Measurements from ENCODE around the gene PNMA6F. TPM values are rescaled to one million over a fixed set of nuclear protein-coding genes. Genes with fewer than 3 reads are reported as not detected.

PNMA6F gene
- not detected in 5 replicates for total RNA-seq (2022; extraction: Qiagen RNA extraction; ENCODE audit: low read depth)

DNA sequence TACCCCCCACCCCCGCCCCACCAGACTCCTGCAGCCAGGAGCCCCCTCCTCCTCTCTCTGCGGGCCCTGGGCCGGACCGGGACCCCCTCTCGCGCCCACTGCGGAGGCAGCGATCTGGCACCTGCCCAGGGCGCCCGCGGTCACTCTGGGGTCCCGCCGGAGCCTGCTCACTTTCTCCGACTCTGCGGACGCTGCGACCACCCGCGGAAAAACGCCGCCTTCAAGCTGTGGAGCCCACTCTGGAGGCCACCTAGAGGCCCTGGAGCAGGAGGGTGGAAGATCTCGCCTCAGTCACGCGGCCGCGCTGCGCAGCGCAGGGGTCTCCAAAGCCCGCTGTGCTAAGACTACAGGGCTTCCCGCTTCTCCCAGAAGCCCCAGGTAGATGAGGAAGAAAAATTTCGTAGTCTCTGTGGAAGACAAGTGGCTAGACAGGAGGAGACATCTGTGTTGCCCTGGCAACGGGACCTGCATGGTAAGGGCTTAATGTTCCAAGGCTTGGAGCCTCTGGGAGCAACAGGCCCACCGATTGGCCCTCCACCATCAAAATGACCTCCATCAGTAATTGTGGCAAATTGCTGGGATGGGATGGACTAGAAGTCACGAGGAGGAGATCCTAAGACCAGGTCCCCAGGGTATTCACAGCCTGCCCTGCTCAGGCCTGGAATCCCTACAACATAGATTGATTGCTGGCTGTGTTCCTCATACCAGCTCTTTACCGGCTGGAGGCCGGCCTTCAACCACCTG, at the start of gene PNMA6F:
TSS of gene PNMA6F (minus strand) at position 387 of the 744 bp plus-strand sequence. CDS start 1,093 bp downstream, outside the sequence.

DNA sequence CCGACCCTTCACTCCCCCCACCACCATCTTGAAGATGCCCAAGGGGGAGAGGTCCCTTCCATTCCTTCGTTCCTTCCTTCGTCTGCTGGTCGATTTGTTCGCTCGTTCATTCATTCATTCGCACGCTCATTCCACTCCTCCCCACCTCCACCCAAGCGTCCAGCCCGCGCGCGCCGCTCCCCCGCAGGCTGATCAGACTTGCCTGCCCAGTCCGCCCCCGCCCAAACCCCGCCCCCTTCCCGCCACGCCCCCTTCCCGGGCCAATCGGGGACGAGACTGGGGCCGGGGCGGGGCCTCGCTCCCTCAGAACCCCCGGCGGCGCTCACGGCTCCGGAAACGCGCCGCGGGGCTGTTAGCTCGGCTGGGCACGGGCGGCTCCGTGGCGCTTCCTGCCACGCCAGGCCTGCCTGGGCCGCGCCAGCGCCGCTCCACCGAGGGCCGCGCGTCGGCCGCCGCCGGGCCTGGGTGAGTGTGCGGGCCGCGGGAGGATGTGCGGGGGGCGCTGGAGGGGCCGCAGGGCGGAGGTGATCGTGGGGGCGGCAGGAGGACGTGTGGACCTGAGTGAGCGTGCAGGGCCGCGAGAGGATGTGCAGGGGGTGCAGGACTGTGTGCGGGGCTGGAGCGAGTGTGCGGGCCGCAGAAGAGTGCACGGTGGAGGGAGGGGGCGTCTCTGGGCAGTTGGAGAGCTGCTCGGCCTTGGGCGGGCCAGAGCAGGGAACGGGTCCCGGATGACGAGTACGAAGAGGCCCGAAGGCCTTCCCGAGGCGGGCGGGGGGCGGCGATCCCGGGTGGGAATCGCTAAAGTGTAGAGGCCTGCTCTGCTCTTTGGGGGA, 12.5 kb upstream of the PNMA6F start, which contains the start of gene ZNF275:
TSS of gene ZNF275 (plus strand) at position 333 of the 833 bp plus-strand sequence. CDS start 2,527 bp downstream, outside the sequence.

Other genes with a start within 250 kb of the PNMA6F start
- 3.1 to 5.0 TPM (median 4.8 TPM) in 5 replicates for gene PNMA6A, start 249.3 kb downstream of the PNMA6F start, total RNA-seq (2022; extraction: Qiagen RNA extraction; ENCODE audit: low read depth)
- gene MAGEA1, start 142.5 kb downstream of the PNMA6F start, total RNA-seq (2022; extraction: Qiagen RNA extraction; ENCODE audit: low read depth) = 0.08 to 0.17 TPM (median 0.14 TPM) in 5 replicates
- gene ZNF275, start 12.4 kb upstream of the PNMA6F start, total RNA-seq (2022; extraction: Qiagen RNA extraction; ENCODE audit: low read depth) = 4.6 to 5.8 TPM (median 5.5 TPM) in 5 replicates
- 0.02 TPM in 1 of 5 replicates, not detected in the others for gene PNMA6E, start 79.6 kb upstream of the PNMA6F start, total RNA-seq (2022; extraction: Qiagen RNA extraction; ENCODE audit: low read depth)
- 0.41 to 0.73 TPM (median 0.56 TPM) in 5 replicates for gene ZFP92, start 89.7 kb upstream of the PNMA6F start, total RNA-seq (2022; extraction: Qiagen RNA extraction; ENCODE audit: low read depth)
- gene TREX2, start 124.3 kb upstream of the PNMA6F start, total RNA-seq (2022; extraction: Qiagen RNA extraction; ENCODE audit: low read depth) = 0.78 to 2.2 TPM (median 1.6 TPM) in 5 replicates
- gene HAUS7, start 148.8 kb upstream of the PNMA6F start, total RNA-seq (2022; extraction: Qiagen RNA extraction; ENCODE audit: low read depth) = 51.9 to 60.6 TPM (median 57.3 TPM) in 5 replicates
- 0.06 to 0.10 TPM in 2 of 5 replicates, not detected in the others for gene BGN, start 173.2 kb upstream of the PNMA6F start, total RNA-seq (2022; extraction: Qiagen RNA extraction; ENCODE audit: low read depth)
- 0.06 to 0.15 TPM (median 0.07 TPM) in 5 replicates for gene ATP2B3, start 195.9 kb upstream of the PNMA6F start, total RNA-seq (2022; extraction: Qiagen RNA extraction; ENCODE audit: low read depth)